ENCODE measurements around the gene PUM2.
"Not testable (repeated sequence)": the region's sequence is repeated elsewhere in the genome, so short reads cannot be mapped to it uniquely, and the experiment has no call there.

Gene PUM2

GRCh38 chr2:20350753-20351554 is at the start of gene PUM2:
Gene PUM2, minus strand, starts transcription at chr2:20350844. Its CDS starts 23,484 bp downstream, at chr2:20327360.
- DNase-seq = peak; percentile 97

- DNase-seq = no peak
Measured at GRCh38 chr2:20400306-20400705, 49.7 kb upstream of the PUM2 start.

GRCh38 chr2:20398956-20399567 is 48.4 kb upstream of the PUM2 start:
- DNase-seq = no peak

GRCh38 chr2:20397811-20398447 is 47.3 kb upstream of the PUM2 start:
- DNase-seq = no peak

GRCh38 chr2:20396356-20397000 is 45.8 kb upstream of the PUM2 start:
- DNase-seq = no peak

- no peak for DNase-seq
Measured at GRCh38 chr2:20393986-20394385, 43.3 kb upstream of the PUM2 start.

- peak; percentile 12 for DNase-seq
Measured at GRCh38 chr2:20391951-20392699, 41.5 kb upstream of the PUM2 start.

GRCh38 chr2:20390524-20391123 is 40.0 kb upstream of the PUM2 start:
- no peak for DNase-seq

GRCh38 chr2:20384953-20385352 is 34.3 kb upstream of the PUM2 start:
- no peak for DNase-seq

- DNase-seq = no peak
Measured at GRCh38 chr2:20382965-20383810, 32.5 kb upstream of the PUM2 start.

GRCh38 chr2:20381457-20381856 is 30.8 kb upstream of the PUM2 start:
- DNase-seq = peak; percentile 60

- peak; percentile 68 for DNase-seq
Measured at GRCh38 chr2:20378891-20379519, 28.4 kb upstream of the PUM2 start.

GRCh38 chr2:20378341-20378740 is 27.7 kb upstream of the PUM2 start:
- no peak for DNase-seq

GRCh38 chr2:20377741-20378140 is 27.1 kb upstream of the PUM2 start:
- DNase-seq = no peak

- not testable (repeated sequence) for DNase-seq
Measured at GRCh38 chr2:20374982-20375381, 24.3 kb upstream of the PUM2 start.

- DNase-seq = no peak
Measured at GRCh38 chr2:20372896-20373640, 22.4 kb upstream of the PUM2 start.

GRCh38 chr2:20371323-20372025 is 20.8 kb upstream of the PUM2 start:
- no peak for DNase-seq

- no peak for DNase-seq
Measured at GRCh38 chr2:20370191-20370590, 19.5 kb upstream of the PUM2 start.

GRCh38 chr2:20369366-20369765 is 18.7 kb upstream of the PUM2 start:
- no peak for DNase-seq
